OCI-LY1 (cell line): ENCODE measurements around the gene TNFRSF1A.

Source experiments
- H2AFZ ChIP-seq: fragments of 200-600 bp; sonication (generic), shearing (Covaris generic); 2 replicates; pipeline ENCODE4 v1.6.0; 2014; ENCODE audit warnings: antibody characterized with exemption, mild to moderate bottlenecking, low read length
- H3F3A ChIP-seq: fragments of 200-600 bp; sonication (generic), shearing (Covaris generic); 2 replicates; pipeline ENCODE4 v1.6.0; 2014; ENCODE audit warnings: mild to moderate bottlenecking, antibody characterized with exemption, low read length, moderate library complexity; ENCODE audit not compliant: insufficient read depth
- H3K27ac ChIP-seq: fragments of 200-600 bp; sonication (generic); 2 replicates; pipeline ENCODE4 v1.5.1; 2014; ENCODE audit warnings: low read length, mixed run types, mild to moderate bottlenecking, low read depth; ENCODE audit not compliant: poor library complexity, severe bottlenecking
- H3K27me3 ChIP-seq: fragments of 200-600 bp; sonication (generic); 2 replicates; pipeline ENCODE4 v1.6.0; 2014; ENCODE audit warnings: antibody characterized with exemption, mild to moderate bottlenecking, low read length, moderate library complexity; ENCODE audit not compliant: insufficient read depth
- H3K36me3 ChIP-seq: fragments of 200-600 bp; sonication (generic); 2 replicates; pipeline ENCODE4 v1.6.1; 2014; ENCODE audit warnings: mild to moderate bottlenecking, antibody characterized with exemption, low read length, moderate library complexity, mixed read lengths; ENCODE audit not compliant: insufficient read depth
- H3K4me1 ChIP-seq: fragments of 200-600 bp; sonication (generic); 2 replicates; pipeline ENCODE4 v1.5.1; 2014; ENCODE audit warnings: mild to moderate bottlenecking, low read length, moderate library complexity; ENCODE audit not compliant: insufficient read depth, severe bottlenecking
- H3K4me2 ChIP-seq: fragments of 200-600 bp; sonication (generic), shearing (Covaris generic); 2 replicates; pipeline ENCODE4 v1.6.1; 2014; ENCODE audit warnings: low read length
- H3K4me3 ChIP-seq: fragments of 200-600 bp; sonication (generic); 2 replicates; pipeline ENCODE4 v1.5.1; 2014; ENCODE audit warnings: low read length, low read depth, mild to moderate bottlenecking, mixed read lengths; ENCODE audit not compliant: poor library complexity, severe bottlenecking
- H3K79me2 ChIP-seq: fragments of 200-600 bp; shearing (Covaris generic); 2 replicates; pipeline ENCODE4 v1.6.1; 2016; ENCODE audit warnings: mixed run types, low read length, mixed read lengths; ENCODE audit not compliant: insufficient read depth
- H3K9ac ChIP-seq: fragments of 200-600 bp; sonication (generic), shearing (Covaris generic); 2 replicates; pipeline ENCODE4 v1.6.1; 2014; ENCODE audit warnings: mild to moderate bottlenecking, low read length, mixed read lengths
- H3K9me2 ChIP-seq: fragments of 200-600 bp; sonication (generic), shearing (Covaris generic); 2 replicates; pipeline ENCODE4 v1.6.1; 2014; ENCODE audit warnings: low read depth, mild to moderate bottlenecking, low read length, mixed read lengths
- H3K9me3 ChIP-seq: fragments of 200-600 bp; shearing (Covaris generic); 2 replicates; pipeline ENCODE4 v1.6.1; 2014; ENCODE audit warnings: low read length, mixed read lengths
- H4K20me1 ChIP-seq: fragments of 200-600 bp; sonication (generic), shearing (Covaris generic); 2 replicates; pipeline ENCODE4 v1.6.0; 2016; ENCODE audit warnings: mild to moderate bottlenecking, low read length; ENCODE audit not compliant: insufficient read depth
- EZH2 ChIP-seq: fragments of 200-600 bp; sonication (generic), shearing (Covaris generic); IDR thresholded peaks from 2 replicates; pipeline ENCODE4 v1.8.0; 2017; ENCODE audit warnings: borderline replicate concordance, mixed run types, mild to moderate bottlenecking, antibody characterized with exemption, low read length, moderate library complexity, mixed read lengths
- TF ChIP-seq, protein P1 (sequence below): fragments of 200-600 bp; sonication (generic), shearing (Covaris generic); IDR thresholded peaks from 2 replicates; pipeline ENCODE4 v1.5.1; 2017; ENCODE audit warnings: mild to moderate bottlenecking, antibody characterized with exemption, low read length, moderate library complexity, mixed read lengths

The TNFRSF1A gene

DNA sequence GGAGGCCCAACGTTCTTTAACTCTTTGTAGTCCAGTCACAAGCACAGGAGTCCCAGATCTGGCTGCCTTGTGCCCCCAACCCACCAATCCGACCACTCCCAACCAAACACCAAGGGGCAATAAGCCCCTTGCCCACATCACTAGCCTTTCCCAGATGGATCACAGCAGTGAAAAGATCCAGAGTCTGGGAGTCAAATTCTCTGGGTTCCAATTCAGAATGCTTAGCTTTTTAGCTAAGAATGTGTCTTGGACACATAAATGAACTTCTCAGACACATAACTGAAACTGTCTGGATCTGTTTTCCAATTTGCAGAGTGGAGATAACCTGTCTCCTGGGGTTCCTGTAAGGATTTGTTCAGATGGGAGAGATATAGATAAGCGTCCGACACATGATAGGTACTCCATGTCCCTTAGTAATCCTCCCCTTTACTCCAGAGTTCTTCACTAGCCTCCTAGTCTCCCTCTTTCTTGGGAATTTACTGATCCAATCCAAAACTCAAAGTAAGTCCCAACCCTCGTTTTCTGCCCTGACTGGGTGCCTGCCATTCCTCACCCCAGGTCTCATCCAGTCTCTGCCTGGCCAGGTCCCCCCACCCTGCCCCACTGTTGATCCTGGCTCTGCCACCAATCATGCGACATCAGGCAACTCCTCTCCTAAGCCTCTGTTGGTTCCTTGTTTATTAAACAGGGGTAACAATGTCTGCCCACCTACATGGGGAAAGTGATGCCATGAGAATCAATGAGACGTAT, 439 bp upstream of the TNFRSF1A start:
- TF ChIP-seq, protein P1, sequence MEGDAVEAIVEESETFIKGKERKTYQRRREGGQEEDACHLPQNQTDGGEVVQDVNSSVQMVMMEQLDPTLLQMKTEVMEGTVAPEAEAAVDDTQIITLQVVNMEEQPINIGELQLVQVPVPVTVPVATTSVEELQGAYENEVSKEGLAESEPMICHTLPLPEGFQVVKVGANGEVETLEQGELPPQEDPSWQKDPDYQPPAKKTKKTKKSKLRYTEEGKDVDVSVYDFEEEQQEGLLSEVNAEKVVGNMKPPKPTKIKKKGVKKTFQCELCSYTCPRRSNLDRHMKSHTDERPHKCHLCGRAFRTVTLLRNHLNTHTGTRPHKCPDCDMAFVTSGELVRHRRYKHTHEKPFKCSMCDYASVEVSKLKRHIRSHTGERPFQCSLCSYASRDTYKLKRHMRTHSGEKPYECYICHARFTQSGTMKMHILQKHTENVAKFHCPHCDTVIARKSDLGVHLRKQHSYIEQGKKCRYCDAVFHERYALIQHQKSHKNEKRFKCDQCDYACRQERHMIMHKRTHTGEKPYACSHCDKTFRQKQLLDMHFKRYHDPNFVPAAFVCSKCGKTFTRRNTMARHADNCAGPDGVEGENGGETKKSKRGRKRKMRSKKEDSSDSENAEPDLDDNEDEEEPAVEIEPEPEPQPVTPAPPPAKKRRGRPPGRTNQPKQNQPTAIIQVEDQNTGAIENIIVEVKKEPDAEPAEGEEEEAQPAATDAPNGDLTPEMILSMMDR: no peak
- TF ChIP-seq EZH2: no peak
- H4K20me1 ChIP-seq: no peaks in the 10 kb centered on the region
- no peak overlapping the region for H2AFZ ChIP-seq
- H3K79me2 ChIP-seq: no peaks in the 10 kb centered on the region
- H3K9me2 ChIP-seq: no peaks in the 10 kb centered on the region
- H3K4me3 ChIP-seq: no peak overlapping the region
- no peaks in the 10 kb centered on the region for H3K9me3 ChIP-seq
- H3K27me3 ChIP-seq: peaks cover 7% of the 10 kb centered on the region; the same call in 1 of the 2 replicates
- no peaks in the 10 kb centered on the region for H3F3A ChIP-seq
- H3K36me3 ChIP-seq: no peaks in the 10 kb centered on the region
- H3K4me1 ChIP-seq: peaks cover 2% of the 10 kb centered on the region
- no peak overlapping the region for H3K4me2 ChIP-seq
- H3K27ac ChIP-seq: no peak overlapping the region
- H3K9ac ChIP-seq: no peak overlapping the region

DNA sequence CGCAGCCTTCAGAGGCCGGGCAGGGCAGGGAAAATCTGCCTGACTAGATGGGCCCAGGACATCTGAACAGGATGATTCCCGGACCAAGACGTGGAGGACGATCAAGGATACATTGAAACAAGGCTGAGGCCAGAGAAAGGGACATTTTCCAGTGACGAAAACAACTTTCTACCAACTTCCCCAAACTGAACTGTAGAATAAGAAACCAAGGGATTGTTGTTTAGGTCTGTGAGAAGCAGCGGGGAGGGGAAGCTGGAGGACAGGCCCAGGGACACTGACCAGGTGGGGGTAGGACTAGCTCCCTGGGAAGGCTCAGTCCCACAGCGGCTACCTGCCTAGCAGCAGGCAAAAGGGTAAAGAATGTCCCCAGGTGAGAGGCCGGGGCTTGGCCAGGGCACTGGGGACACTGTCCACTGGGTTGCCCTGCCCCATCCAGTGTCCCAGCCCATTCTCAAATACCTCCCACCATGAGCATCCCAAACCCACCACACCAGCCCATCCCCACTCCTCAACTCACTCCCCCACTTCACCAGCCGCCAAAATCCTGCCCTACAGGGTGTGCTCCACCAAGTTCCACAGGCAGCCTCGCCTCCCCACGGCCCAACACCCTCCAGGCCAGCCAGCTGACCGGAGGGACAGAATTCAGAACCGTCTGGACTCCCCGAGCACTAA, 995 bp downstream of the TNFRSF1A start:
- Histone ChIP-seq H2AFZ (no peak overlapping the region), H3K4me3 (no peak overlapping the region), H3K4me2 (no peak overlapping the region), H3F3A (no peaks in the 10 kb centered on the region), H3K27me3 (no peaks in the 10 kb centered on the region), H3K79me2 (no peaks in the 10 kb centered on the region), H4K20me1 (no peaks in the 10 kb centered on the region), H3K9ac (no peak overlapping the region), H3K36me3 (no peaks in the 10 kb centered on the region), H3K9me2 (no peaks in the 10 kb centered on the region), H3K27ac (no peak overlapping the region), H3K9me3 (no peaks in the 10 kb centered on the region), H3K4me1 (peaks cover 16% of the 10 kb centered on the region)
- no peak for TF ChIP-seq EZH2
- TF ChIP-seq, protein P1: no peak

DNA sequence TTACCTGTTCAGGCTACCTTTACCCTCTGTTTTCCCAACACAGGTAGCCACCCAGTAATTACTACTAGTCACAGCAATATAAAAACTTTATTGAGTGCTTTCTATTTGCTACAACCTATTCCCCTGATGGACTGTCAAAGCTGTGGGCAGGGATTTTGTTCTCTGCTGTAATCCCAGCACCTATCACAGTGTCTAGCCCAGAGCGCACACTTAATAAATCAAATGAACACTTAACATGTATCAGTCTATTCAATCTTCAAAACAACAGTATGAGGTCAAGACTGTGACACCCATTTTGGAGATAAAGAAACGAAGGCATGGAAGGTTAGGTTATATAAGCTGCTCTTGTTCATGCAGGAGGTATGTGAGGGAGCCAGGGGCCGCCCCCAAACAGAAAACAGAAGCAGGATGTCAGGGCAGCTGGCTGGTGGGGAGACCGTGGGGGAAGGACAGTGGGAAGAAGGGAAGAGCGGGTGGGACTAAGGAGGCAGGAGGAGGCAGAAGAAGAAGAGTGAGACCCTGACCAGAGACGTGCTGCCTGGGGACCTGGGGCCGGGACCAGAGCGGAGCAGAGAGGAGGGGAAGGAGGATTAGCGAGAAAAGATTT, 1.7 kb downstream of the TNFRSF1A start:
- Histone ChIP-seq H3K4me3 (no peak overlapping the region), H3K9ac (no peak overlapping the region), H3K4me1 (peaks cover 24% of the 10 kb centered on the region)

More for the DNA sequence above, 1.7 kb downstream of the TNFRSF1A start:
- Histone ChIP-seq H3K27me3 (no peaks in the 10 kb centered on the region), H4K20me1 (no peaks in the 10 kb centered on the region), H3K27ac (no peak overlapping the region), H3F3A (no peaks in the 10 kb centered on the region), H2AFZ (no peak overlapping the region), H3K9me3 (no peaks in the 10 kb centered on the region), H3K4me2 (no peak overlapping the region), H3K36me3 (no peaks in the 10 kb centered on the region), H3K79me2 (no peaks in the 10 kb centered on the region), H3K9me2 (no peaks in the 10 kb centered on the region)
- no peak for TF ChIP-seq EZH2
- TF ChIP-seq, protein P1: no peak
